ENCODE measurements around the gene PSMB9. TPM values are rescaled to one million over a fixed set of nuclear protein-coding genes. Genes with fewer than 3 reads are reported as not detected.
A peak's percentile ranks its signal among the peaks of the same experiment; 100 is the strongest.
"Not testable (repeated sequence)": the region's sequence is repeated elsewhere in the genome, so short reads cannot be mapped to it uniquely, and the experiment has no call there.

The PSMB9 gene
- polyA plus RNA-seq, 1 donor from 2014 or later: not detected

GRCh38 chr6:32867554-32868256, 13.7 kb downstream of the PSMB9 start:
- H3F3A ChIP-seq (ENCODE audit: insufficient read depth, low read length, poor library complexity, severe bottlenecking): no peaks in the 10 kb centered on the region
- no peaks in the 10 kb centered on the region for H3K79me2 ChIP-seq (replicated peaks; ENCODE audit: insufficient read depth, low read length)
- H3K9ac ChIP-seq (ENCODE audit: low read length): no peak overlapping the region
- H3K36me3 ChIP-seq (ENCODE audit: insufficient read depth, low read length): no peaks in the 10 kb centered on the region
- no peaks in the 10 kb centered on the region for H4K20me1 ChIP-seq (ENCODE audit: insufficient read depth)
- no peak overlapping the region for H3K4me2 ChIP-seq (ENCODE audit: low read length)
- no peak overlapping the region for H2AFZ ChIP-seq (ENCODE audit: low read depth, low read length)
- H3K4me3 ChIP-seq (ENCODE audit: low read length): no peak overlapping the region
- no peaks in the 10 kb centered on the region for H3K9me3 ChIP-seq (ENCODE audit: low read length)
- no peaks in the 10 kb centered on the region for H3K9me2 ChIP-seq (ENCODE audit: insufficient read depth, low read length)
- H3K27ac ChIP-seq (ENCODE audit: low read length): no peak overlapping the region
- no peak for TF ChIP-seq EZH2 (IDR thresholded peaks at IDR 0.05; ENCODE audit: borderline replicate concordance, insufficient read depth, low read length, poor library complexity, severe bottlenecking)
- TF ChIP-seq MXI1 (conservative IDR thresholded peaks at IDR 0.05; ENCODE audit: poor library complexity, severe bottlenecking): no peak
- TF ChIP-seq EP300 (conservative IDR thresholded peaks at IDR 0.05; ENCODE audit: poor library complexity, severe bottlenecking): no peak
- no peak for TF ChIP-seq CTCF (IDR thresholded peaks at IDR 0.05; ENCODE audit: poor library complexity, severe bottlenecking)
- TF ChIP-seq, protein P1, sequence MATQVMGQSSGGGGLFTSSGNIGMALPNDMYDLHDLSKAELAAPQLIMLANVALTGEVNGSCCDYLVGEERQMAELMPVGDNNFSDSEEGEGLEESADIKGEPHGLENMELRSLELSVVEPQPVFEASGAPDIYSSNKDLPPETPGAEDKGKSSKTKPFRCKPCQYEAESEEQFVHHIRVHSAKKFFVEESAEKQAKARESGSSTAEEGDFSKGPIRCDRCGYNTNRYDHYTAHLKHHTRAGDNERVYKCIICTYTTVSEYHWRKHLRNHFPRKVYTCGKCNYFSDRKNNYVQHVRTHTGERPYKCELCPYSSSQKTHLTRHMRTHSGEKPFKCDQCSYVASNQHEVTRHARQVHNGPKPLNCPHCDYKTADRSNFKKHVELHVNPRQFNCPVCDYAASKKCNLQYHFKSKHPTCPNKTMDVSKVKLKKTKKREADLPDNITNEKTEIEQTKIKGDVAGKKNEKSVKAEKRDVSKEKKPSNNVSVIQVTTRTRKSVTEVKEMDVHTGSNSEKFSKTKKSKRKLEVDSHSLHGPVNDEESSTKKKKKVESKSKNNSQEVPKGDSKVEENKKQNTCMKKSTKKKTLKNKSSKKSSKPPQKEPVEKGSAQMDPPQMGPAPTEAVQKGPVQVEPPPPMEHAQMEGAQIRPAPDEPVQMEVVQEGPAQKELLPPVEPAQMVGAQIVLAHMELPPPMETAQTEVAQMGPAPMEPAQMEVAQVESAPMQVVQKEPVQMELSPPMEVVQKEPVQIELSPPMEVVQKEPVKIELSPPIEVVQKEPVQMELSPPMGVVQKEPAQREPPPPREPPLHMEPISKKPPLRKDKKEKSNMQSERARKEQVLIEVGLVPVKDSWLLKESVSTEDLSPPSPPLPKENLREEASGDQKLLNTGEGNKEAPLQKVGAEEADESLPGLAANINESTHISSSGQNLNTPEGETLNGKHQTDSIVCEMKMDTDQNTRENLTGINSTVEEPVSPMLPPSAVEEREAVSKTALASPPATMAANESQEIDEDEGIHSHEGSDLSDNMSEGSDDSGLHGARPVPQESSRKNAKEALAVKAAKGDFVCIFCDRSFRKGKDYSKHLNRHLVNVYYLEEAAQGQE (IDR thresholded peaks at IDR 0.05; ENCODE audit: borderline replicate concordance): no peak
- no peaks in the 10 kb centered on the region for H3K27me3 ChIP-seq (ENCODE audit: insufficient read depth, low read depth, low read length)

DNA sequence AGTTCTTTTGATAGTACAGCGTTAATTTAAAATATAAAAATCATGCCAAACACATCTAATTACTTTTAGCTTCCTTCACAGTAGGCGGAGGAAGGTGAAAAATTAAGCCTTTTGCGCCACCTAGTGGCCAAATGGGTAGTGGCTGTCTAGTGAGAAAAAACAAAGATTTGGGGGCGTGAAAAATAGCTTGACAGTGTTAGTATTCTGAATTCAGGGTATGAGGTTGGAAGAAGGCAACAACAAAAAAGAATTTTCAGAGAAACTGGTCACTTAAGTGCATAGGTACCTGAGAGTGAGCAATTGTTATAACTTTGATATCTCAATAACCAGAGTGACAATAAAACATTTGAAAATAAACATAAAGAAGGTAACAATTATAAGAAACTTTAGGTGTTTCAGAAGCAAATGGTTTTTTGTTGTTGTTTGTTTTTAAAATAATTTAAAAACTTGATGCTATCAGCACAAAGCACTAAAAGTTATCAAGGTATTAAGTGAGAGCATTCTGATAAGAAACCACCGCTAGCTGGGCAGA, 14.3 kb downstream of the PSMB9 start:
- H3K4me3 ChIP-seq (ENCODE audit: low read length): no peak overlapping the region
- no peak overlapping the region for H2AFZ ChIP-seq (ENCODE audit: low read depth, low read length)
- H3K4me2 ChIP-seq (ENCODE audit: low read length): no peak overlapping the region
- H3K36me3 ChIP-seq (ENCODE audit: insufficient read depth, low read length): no peaks in the 10 kb centered on the region
- no peaks in the 10 kb centered on the region for H3K9me3 ChIP-seq (ENCODE audit: low read length)
- no peak overlapping the region for H3K9ac ChIP-seq (ENCODE audit: low read length)
- no peaks in the 10 kb centered on the region for H4K20me1 ChIP-seq (ENCODE audit: insufficient read depth)
- H3K79me2 ChIP-seq (replicated peaks; ENCODE audit: insufficient read depth, low read length): no peaks in the 10 kb centered on the region
- H3K27ac ChIP-seq (ENCODE audit: low read length): no peak overlapping the region
- no peaks in the 10 kb centered on the region for H3K9me2 ChIP-seq (ENCODE audit: insufficient read depth, low read length)
- TF ChIP-seq, protein P1 (IDR thresholded peaks at IDR 0.05; ENCODE audit: borderline replicate concordance): no peak
- TF ChIP-seq RAD21 (conservative IDR thresholded peaks at IDR 0.05) (peak; percentile 88), POLR2AphosphoS5 (IDR thresholded peaks at IDR 0.05) (no peak), EZH2 (IDR thresholded peaks at IDR 0.05; ENCODE audit: borderline replicate concordance, insufficient read depth, low read length, poor library complexity, severe bottlenecking) (no peak), SMC3 (conservative IDR thresholded peaks at IDR 0.05; ENCODE audit: poor library complexity) (peak; percentile 89), MXI1 (conservative IDR thresholded peaks at IDR 0.05; ENCODE audit: poor library complexity, severe bottlenecking) (no peak), EP300 (conservative IDR thresholded peaks at IDR 0.05; ENCODE audit: poor library complexity, severe bottlenecking) (no peak), CTCF (IDR thresholded peaks at IDR 0.05; ENCODE audit: poor library complexity, severe bottlenecking) (peak; percentile 92), TAF1 (IDR thresholded peaks at IDR 0.05; ENCODE audit: low read depth) (no peak)
- no peaks in the 10 kb centered on the region for H3F3A ChIP-seq (ENCODE audit: insufficient read depth, low read length, poor library complexity, severe bottlenecking)
- H3K27me3 ChIP-seq (ENCODE audit: insufficient read depth, low read depth, low read length): no peaks in the 10 kb centered on the region

GRCh38 chr6:32873947-32874346, 20.0 kb downstream of the PSMB9 start:
- not testable (repeated sequence) for H3K27ac ChIP-seq (ENCODE audit: low read length); H2AFZ ChIP-seq (ENCODE audit: low read depth, low read length); H4K20me1 ChIP-seq (ENCODE audit: insufficient read depth); H3K79me2 ChIP-seq (replicated peaks; ENCODE audit: insufficient read depth, low read length); H3K36me3 ChIP-seq (ENCODE audit: insufficient read depth, low read length); H3K27me3 ChIP-seq (ENCODE audit: insufficient read depth, low read depth, low read length); H3K4me3 ChIP-seq (ENCODE audit: low read length); H3K9ac ChIP-seq (ENCODE audit: low read length); H3F3A ChIP-seq (ENCODE audit: insufficient read depth, low read length, poor library complexity, severe bottlenecking); H3K9me3 ChIP-seq (ENCODE audit: low read length); H3K4me2 ChIP-seq (ENCODE audit: low read length); H3K9me2 ChIP-seq (ENCODE audit: insufficient read depth, low read length)

Data from neural cell (in vitro differentiated cells).